Measurements from ENCODE around the gene TMEM184B. TPM values are rescaled to one million over a fixed set of nuclear protein-coding genes. Genes with fewer than 3 reads are reported as not detected.
A peak's percentile ranks its signal among the peaks of the same experiment; 100 is the strongest.

The TMEM184B gene
- total RNA-seq, 6 experiments from 2014 or later = 7.9 to 42.6 (median 16.9) TPM

DNA sequence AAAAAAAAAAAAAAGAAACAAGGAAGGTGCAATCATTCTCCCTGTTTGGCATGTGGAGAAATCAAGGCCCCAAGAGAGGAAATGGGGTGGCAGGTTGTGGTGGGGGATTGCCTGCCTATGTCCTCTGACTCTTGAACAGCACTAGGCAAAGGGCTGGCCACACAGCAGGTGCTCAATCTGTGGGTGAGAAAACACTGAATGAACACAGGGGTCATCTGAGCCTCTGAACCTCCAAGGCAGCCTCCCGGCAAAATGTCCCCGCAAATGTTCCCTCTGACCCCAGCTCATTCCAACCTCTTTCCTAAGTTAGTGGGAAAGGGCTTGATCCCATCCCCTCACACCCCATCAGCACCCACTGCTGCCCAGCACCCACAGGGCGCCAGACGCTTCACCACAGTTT, 95.8 kb downstream of the TMEM184B start:
- Histone ChIP-seq H3K27me3 (no peaks in the 10 kb centered on the region), H3K36me3 (no peaks in the 10 kb centered on the region), H3K4me1 (peaks cover 0 to 44% (median 13%) of the 10 kb centered on the region in 4 donors), H3K9me3 (no peaks in the 10 kb centered on the region), H3K4me3 (no peak overlapping the region), H3K27ac (peak overlapping the region; percentile 84 to 98 (median 90))
- no peak for TF ChIP-seq POLR2A (IDR thresholded peaks at IDR 0.05)
- TF ChIP-seq, protein P1, sequence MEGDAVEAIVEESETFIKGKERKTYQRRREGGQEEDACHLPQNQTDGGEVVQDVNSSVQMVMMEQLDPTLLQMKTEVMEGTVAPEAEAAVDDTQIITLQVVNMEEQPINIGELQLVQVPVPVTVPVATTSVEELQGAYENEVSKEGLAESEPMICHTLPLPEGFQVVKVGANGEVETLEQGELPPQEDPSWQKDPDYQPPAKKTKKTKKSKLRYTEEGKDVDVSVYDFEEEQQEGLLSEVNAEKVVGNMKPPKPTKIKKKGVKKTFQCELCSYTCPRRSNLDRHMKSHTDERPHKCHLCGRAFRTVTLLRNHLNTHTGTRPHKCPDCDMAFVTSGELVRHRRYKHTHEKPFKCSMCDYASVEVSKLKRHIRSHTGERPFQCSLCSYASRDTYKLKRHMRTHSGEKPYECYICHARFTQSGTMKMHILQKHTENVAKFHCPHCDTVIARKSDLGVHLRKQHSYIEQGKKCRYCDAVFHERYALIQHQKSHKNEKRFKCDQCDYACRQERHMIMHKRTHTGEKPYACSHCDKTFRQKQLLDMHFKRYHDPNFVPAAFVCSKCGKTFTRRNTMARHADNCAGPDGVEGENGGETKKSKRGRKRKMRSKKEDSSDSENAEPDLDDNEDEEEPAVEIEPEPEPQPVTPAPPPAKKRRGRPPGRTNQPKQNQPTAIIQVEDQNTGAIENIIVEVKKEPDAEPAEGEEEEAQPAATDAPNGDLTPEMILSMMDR (IDR thresholded peaks at IDR 0.05) = no peak
- no peak for DNase-seq
- intact Hi-C loops (cut with DNase I) = no loop called here
- no peak for ATAC-seq
- 83% methylated on average over 2 of the region's 4 CpGs for WGBS (ENCODE audit: insufficient coverage, low coverage, low lambda C conversion rate, missing lambda C conversion rate)

DNA sequence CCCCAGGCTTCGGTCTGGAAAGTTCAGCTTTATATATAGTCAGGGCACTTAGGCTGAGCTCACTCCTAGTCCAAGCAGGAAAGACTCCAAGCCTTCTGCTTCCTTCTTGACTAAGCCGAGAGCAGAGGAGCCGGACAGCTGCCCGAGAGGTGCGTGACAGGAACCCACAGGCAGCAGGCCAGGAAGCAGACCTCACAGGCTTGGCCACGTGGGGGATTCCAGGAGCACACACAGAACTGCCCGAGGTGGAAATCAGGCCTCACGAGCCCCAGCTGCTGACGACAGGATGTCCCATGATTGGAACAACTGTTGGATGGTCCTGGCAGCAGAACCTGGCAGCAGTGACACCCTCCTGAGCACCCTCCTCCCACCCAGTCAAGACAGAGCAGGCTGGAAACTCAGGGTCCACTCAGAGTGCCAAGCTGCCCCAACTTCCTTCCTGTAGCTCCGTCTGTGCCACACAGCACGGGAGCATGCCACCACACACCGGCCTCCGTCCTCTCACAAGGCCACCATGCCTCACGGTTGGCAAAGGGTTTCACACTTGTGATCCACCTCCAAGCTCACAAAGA, 96.6 kb downstream of the TMEM184B start:
- DNase-seq = peak in 2 of 3 donors; percentile 79 to 80
- intact Hi-C loops (cut with DNase I) = no loop called here

DNA sequence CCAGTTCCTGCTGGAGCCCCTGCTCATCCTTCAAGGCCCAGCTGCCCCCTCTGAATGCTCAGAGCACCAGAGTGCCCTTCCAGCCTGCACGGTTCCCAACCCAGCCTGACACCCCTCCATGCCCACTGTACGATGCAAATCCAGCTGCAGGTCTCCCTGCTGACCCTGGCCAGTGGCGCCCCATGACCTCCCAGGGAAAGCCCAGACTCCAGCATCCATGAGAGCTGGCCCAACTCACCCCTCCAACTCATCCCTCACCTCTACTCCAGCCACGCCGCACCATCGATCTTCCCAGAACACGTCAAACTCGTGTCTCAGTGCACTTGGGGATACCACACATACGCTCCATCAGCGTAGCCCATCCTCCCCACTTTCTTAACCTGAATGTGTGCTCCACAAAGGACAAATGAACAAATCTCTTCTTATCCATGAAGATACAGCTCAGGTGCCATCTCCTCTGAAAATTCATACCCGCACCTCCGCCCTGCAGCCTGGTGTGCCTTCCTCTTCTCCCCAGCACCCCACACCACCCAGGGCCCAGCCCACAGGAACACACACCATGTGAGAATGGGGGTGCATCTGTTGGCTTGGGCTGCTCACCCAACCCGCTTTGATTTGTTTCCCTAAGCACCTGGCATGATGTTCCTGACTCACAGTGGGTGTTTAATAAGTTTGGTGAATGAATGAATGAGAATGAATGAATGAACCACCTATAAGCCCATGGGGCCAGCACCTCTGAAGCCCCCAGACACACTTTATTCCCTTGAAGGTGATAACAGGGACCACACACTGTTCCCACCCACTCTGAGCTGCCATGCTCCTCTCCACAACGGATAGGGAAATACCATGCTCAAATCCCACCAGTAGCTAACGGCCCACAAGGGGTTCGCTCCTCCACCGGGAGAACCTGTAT, 97.3 kb downstream of the TMEM184B start:
- Histone ChIP-seq H3K36me3 (no peaks in the 10 kb centered on the region), H3K27ac (peak overlapping the region in 2 of 3 donors; percentile 25 to 98), H3K9me3 (no peaks in the 10 kb centered on the region), H3K4me1 (peaks cover 0 to 36% (median 13%) of the 10 kb centered on the region in 4 donors), H3K4me3 (no peak overlapping the region), H3K27me3 (no peaks in the 10 kb centered on the region)
- DNase-seq (no peak), ATAC-seq (no peak)
- 94% methylated on average over 9 of the region's 17 CpGs for WGBS (ENCODE audit: insufficient coverage, low coverage, low lambda C conversion rate, missing lambda C conversion rate)
- TF ChIP-seq, protein P1 (IDR thresholded peaks at IDR 0.05) = no peak
- no peak for TF ChIP-seq POLR2A (IDR thresholded peaks at IDR 0.05)
- intact Hi-C loops (cut with DNase I) = no loop called here

More for the DNA sequence above, 96.6 kb downstream of the TMEM184B start:
- 63% methylated on average over 3 of the region's 14 CpGs for WGBS (ENCODE audit: insufficient coverage, low coverage, low lambda C conversion rate, missing lambda C conversion rate)
- Histone ChIP-seq H3K27ac (peak overlapping the region; percentile 25 to 98 (median 60)), H3K4me3 (no peak overlapping the region), H3K9me3 (no peaks in the 10 kb centered on the region), H3K27me3 (no peaks in the 10 kb centered on the region), H3K36me3 (no peaks in the 10 kb centered on the region), H3K4me1 (peaks cover 0 to 44% (median 13%) of the 10 kb centered on the region in 4 donors)
- TF ChIP-seq POLR2A (IDR thresholded peaks at IDR 0.05) = no peak
- TF ChIP-seq, protein P1 (IDR thresholded peaks at IDR 0.05) = no peak
- peak; percentile 5 to 46 (median 17) for ATAC-seq

DNA sequence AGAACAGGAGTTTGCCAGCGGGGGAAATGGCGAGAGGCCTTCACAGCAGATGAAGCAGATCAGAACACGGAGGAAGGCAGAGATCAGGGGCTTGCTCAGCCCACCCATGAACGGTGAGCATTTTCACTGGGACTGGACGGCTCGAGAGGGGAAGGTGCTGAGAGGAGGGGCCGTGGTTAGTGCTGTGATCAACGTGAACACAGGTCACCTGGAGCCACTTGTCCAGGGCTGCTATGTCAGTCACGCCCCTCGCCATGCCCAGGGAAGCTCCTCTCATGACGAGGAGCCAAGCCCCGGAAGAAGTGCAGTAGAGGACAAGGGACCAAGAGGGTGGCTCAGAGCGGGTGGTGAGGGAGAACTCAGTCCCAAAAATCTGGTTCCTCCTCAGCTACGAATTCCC, 98.2 kb downstream of the TMEM184B start:
- no peak for DNase-seq
- peaks cover 0 to 31% (median 13%) of the 10 kb centered on the region in 4 donors for H3K4me1 ChIP-seq
- TF ChIP-seq POLR2A (IDR thresholded peaks at IDR 0.05) = no peak
- TF ChIP-seq, protein P1 (IDR thresholded peaks at IDR 0.05) = no peak
- no peaks in the 10 kb centered on the region for H3K27me3 ChIP-seq
- no peak overlapping the region for H3K4me3 ChIP-seq
- no peak overlapping the region for H3K27ac ChIP-seq
- no peaks in the 10 kb centered on the region for H3K9me3 ChIP-seq
- 80% methylated on average over 4 of the region's 14 CpGs for WGBS (ENCODE audit: insufficient coverage, low coverage, low lambda C conversion rate, missing lambda C conversion rate)
- H3K36me3 ChIP-seq = no peaks in the 10 kb centered on the region
- no peak for ATAC-seq
- intact Hi-C loops (cut with DNase I) = no loop called here
